Right lobe of liver (tissue), 4 donors: Measurements from ENCODE around the gene PDGFD.

Experiments used
- POLR2A ChIP-seq: fragments of 450-650 bp; IDR thresholded peaks from one replicate; pipeline ENCODE4 v1.6.1; 2017; ENCODE audit warnings: antibody characterized with exemption, mild to moderate bottlenecking
- TF ChIP-seq, protein P1 (sequence below), 4 donors: fragments of 200-600 bp in 3 of 4; fragments of 450-650 bp in 1 of 4; IDR thresholded peaks; one replicate each; pipeline versions ENCODE4 v1.5.1 to v1.8.0; 2016 to 2022; ENCODE audit warnings: antibody characterized with exemption in 4 of 4, mild to moderate bottlenecking in 2 of 4
- donor health status: DM: no; HTN: no; CAD: no.
- donor health status: DM: no; HTN: no; CAD: no.
- donor health status: DM: no; HTN: yes; CAD: no.

- TF ChIP-seq, protein P1, sequence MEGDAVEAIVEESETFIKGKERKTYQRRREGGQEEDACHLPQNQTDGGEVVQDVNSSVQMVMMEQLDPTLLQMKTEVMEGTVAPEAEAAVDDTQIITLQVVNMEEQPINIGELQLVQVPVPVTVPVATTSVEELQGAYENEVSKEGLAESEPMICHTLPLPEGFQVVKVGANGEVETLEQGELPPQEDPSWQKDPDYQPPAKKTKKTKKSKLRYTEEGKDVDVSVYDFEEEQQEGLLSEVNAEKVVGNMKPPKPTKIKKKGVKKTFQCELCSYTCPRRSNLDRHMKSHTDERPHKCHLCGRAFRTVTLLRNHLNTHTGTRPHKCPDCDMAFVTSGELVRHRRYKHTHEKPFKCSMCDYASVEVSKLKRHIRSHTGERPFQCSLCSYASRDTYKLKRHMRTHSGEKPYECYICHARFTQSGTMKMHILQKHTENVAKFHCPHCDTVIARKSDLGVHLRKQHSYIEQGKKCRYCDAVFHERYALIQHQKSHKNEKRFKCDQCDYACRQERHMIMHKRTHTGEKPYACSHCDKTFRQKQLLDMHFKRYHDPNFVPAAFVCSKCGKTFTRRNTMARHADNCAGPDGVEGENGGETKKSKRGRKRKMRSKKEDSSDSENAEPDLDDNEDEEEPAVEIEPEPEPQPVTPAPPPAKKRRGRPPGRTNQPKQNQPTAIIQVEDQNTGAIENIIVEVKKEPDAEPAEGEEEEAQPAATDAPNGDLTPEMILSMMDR (IDR thresholded peaks at IDR 0.05), result no peak
- no peak for TF ChIP-seq POLR2A
Observed at GRCh38 chr11:103862094-103862801, 301.7 kb downstream of the PDGFD start.
